ENCODE data around the gene TSPAN4.

- TF ChIP-seq CTCF (IDR thresholded peaks at IDR 0.05; ENCODE audit: low read depth, low read length, missing input control) (no peak), HNF4A (conservative IDR thresholded peaks at IDR 0.05) (peak; percentile 83 to 94), FOXA1 (IDR thresholded peaks at IDR 0.05) (no peak), YY1 (IDR thresholded peaks at IDR 0.05) (peak; percentile 4), EGR1 (IDR thresholded peaks at IDR 0.05; ENCODE audit: low read depth in 2 of 2) (peak in 1 of 2 donors; percentile 49), JUND (IDR thresholded peaks at IDR 0.05) (peak; percentile 30 to 45), TAF1 (conservative IDR thresholded peaks at IDR 0.05) (no peak), REST (IDR thresholded peaks at IDR 0.05) (peak; percentile 56), ZBTB33 (IDR thresholded peaks at IDR 0.05) (no peak), GABPA (IDR thresholded peaks at IDR 0.05 in 1 of 2, conservative IDR thresholded peaks at IDR 0.05 in 1 of 2) (no peak), RAD21 (IDR thresholded peaks at IDR 0.05) (no peak), SP1 (IDR thresholded peaks at IDR 0.05) (peak; percentile 64)
- TF ChIP-seq, protein P1, sequence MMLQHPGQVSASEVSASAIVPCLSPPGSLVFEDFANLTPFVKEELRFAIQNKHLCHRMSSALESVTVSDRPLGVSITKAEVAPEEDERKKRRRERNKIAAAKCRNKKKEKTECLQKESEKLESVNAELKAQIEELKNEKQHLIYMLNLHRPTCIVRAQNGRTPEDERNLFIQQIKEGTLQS (IDR thresholded peaks at IDR 0.05), result no peak
- TF ChIP-seq, protein P2, sequence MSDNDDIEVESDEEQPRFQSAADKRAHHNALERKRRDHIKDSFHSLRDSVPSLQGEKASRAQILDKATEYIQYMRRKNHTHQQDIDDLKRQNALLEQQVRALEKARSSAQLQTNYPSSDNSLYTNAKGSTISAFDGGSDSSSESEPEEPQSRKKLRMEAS (IDR thresholded peaks at IDR 0.05), result no peak
These were observed 8.0 kb upstream of the TSPAN4 start for GRCh38 chr11:834371-835316.
